ENCODE results near the gene SYTL3. TPM values are rescaled to one million over a fixed set of nuclear protein-coding genes. Genes with fewer than 3 reads are reported as not detected.

Gene SYTL3
- total and polyA plus RNA-seq, 2 of the 8 experiments (the other 6 are each of a cell fraction or from before 2014, with no cell fraction given) = 0.27 to 0.99 TPM

- TF ChIP-seq ATF2 (IDR thresholded peaks at IDR 0.05; ENCODE audit: low read length) = no peak
- TF ChIP-seq SIX5 (IDR thresholded peaks at IDR 0.05; ENCODE audit: low read depth, low read length) = no peak
- TF ChIP-seq FOSL1 (IDR thresholded peaks at IDR 0.05; ENCODE audit: insufficient read depth, low read depth, low read length) = no peak
- TF ChIP-seq CBX5 (IDR thresholded peaks at IDR 0.05; ENCODE audit: low read depth, low read length) = no peak
- no peak for TF ChIP-seq SP1 (IDR thresholded peaks at IDR 0.05; ENCODE audit: low read depth, low read length)
- no peak for TF ChIP-seq JUND (IDR thresholded peaks at IDR 0.05; ENCODE audit: low read length)
- TF ChIP-seq CHD2 (IDR thresholded peaks at IDR 0.05; ENCODE audit: low read length) = no peak
- TF ChIP-seq PHF8 (conservative IDR thresholded peaks at IDR 0.05; ENCODE audit: low read depth, low read length) = no peak
These were observed 45.8 kb upstream of the SYTL3 start (continued) for GRCh38 chr6:158604048-158604406.
